ENCODE results near the gene NUP50.

Gene NUP50

DNA sequence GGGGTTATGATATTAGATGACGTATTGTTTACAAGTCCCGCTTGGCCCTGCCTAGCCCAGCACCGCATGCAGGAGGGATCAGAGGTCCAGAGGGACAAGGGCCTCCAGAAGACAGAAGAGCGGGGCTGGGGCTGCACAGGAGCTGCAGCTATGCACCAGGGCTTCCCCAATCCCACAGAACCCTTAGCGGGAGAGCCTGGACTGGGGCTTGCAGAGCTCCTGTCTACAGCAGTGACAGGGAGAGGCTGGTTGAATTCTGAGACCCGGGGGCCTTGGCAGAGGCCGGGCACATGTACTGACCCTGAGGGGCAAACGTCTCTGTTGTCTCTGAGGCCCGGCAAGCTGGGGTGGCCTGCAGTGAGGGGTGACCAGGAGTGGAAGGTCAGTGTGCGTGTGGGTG is 70.1 kb downstream of the NUP50 start:
- DNase-seq, result no peak

DNA sequence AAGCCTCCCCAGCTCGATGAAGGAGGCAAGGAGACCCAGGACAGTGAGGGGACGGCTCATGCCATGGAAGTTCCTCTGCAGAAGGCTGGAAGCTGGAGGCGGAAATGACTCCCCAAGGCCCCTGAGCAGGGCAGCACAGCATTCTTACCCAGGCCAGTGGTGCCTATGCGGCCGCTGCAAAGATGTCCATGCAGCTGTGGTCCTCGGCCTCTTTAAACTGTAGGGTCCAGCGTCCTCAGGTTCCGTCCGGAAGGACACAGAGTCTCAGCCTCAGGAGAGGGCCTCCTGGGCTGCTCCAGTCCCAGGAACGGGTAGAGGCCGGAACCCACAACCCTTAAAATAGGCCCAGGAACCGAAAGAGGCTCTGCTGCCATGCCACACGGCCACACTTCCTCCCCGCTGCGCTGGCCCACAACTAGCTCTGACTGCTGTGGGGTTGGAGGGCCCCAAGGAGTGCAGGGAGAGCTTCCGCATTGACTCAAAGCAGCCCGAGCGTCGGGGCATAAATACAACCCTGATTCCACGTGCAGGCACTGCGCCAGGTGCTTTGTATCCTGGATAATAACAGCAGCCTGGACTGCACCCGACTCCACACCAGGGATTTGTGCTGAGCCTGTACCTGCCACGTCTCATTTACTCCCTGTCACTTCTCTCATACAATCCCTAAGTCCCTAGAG is 71.5 kb downstream of the NUP50 start:
- DNase-seq, result no peak

DNA sequence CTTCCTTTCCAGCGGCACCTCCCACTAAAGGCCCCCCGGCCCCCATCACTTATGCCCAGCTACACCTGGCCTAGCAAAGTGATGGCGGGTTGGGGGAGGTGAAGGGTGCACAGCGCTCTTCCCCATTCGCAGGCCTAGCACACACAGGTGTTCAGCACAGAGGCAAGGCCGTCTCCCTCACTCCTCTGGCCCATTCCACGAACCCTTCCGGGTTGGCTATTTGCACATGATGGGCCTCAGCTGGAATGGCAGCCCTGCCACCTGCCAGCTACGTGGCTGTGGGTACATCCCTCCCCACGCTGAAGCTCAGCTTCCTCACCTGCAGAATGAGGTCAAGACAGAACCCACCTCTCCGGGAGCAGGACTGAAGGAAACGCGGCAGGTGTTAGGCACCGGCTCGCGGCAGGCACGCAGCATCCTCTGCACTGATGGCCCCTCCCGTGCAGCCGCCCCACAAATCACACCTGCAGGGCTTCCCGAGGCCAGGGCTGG is 72.2 kb downstream of the NUP50 start:
- no peak for DNase-seq

DNA sequence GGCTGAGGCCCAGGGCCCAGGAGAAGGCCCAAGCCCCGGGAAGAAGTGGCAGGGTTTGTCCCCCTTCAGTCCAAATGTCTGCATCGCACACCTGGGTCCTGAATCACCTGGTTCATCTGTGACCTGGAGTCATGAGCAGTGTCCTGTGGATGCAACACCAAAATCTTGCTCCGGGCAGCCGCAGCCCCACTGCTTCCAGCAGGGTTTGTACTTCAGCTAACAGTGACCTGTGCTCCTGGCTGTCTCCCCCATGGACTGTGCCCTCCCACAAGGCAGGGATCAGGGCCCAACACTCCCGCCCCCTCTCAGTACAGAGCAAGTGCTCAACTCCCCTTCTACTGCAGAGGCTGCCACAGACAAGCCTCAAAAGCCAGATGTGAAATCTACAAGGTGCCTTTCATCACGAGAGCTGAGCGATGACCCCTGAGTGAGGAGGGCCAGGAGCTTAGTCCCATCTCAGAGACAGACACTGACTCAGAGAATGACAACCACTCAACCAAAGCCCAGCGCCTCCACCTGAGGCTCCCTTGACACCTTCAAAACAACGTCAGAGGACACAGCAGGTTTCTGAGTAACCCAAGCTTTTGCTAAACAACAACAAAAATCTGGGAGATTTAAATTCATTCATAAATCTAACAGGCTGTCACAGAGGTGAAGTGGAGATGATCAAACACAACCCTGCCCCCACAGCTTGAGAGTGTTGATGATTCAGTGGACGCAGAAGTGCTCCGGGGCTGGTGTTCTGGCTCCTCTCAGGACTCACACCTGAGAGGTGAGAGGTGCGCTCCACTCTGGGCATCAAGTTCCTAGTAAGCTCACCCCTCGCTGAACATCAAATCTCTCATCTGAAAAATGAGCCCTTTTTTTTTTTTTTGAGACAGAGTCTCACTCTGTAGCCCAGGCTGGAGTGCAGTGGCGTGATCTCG is 73.6 kb downstream of the NUP50 start:
- no peak for DNase-seq

All from right forelimb (tissue), 1 donor.